ENCODE measurements around the gene OSER1.

Gene OSER1

DNA sequence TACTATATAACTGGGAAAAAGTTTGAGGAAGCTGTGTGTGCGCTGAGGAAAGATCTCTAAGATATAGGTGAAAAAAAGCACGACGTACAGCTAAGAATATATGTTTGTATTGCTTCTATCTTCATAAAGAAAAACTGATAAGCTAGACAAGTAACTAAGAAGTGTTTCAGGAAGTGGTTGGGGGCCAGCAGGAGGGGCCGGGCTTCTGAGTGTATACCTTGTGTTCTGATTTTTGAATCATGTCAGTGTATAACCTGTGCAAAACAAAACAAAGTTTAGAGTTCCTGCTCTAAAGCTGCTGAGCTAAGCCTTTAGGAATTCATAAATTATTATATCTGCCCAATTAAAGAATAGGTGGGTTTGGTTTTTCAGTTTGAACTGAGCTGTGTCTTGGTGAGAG is 7.9 kb upstream of the OSER1 start:
- Mint-ChIP-seq H3K36me3 (ENCODE audit: low read depth) (no peaks in the 10 kb centered on the region), H3K9me3 (no peaks in the 10 kb centered on the region), H3K4me3 (peak overlapping the region; percentile 66), H3K27ac (no peak overlapping the region), H3K27me3 (no peaks in the 10 kb centered on the region), H3K4me1 (peaks cover 45% of the 10 kb centered on the region)
- ATAC-seq (peak; percentile 29), DNase-seq (no peak)

DNA sequence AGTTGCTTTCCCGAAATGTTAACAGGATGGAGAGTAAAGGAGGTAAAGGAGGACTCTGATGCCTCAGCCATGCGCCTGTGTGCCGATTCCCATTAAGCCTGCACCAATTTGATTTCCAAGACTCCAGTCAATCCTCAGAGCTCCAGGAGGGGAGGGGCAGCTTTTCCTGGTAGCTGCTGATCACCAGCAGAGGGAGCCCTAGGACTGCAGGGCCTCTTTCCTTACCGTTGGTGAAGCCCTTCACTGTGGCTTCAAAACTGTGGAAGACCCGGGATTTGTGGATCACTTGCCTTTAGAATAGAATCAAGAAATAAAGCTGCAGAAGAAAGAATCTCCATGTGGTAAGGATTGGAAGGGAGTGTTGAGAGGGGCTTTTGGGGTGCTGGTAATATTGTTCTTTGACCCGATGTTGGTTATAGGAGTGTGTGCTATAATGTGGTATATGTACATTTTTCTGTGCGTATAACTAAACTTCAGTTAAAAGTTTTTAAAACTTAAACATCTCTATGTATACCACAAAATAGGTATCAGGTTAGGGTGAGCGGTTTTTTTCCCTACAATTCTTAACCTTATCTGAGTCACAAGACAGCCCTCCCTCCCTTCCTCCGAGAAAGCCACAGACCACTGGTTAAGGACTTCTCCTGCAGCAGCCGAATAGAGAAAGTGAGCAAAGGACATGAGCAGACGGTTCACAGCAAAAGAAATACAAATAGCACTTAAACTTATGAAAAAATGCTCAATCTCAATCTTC is 6.9 kb upstream of the OSER1 start:
- Mint-ChIP-seq H3K9me3 (no peaks in the 10 kb centered on the region), H3K27ac (peak overlapping the region; percentile 60), H3K4me3 (peak overlapping the region; percentile 66), H3K4me1 (peaks cover 50% of the 10 kb centered on the region), H3K36me3 (ENCODE audit: low read depth) (no peaks in the 10 kb centered on the region), H3K27me3 (no peaks in the 10 kb centered on the region)
- DNase-seq (peak; percentile 71), ATAC-seq (peak; percentile 78)

DNA sequence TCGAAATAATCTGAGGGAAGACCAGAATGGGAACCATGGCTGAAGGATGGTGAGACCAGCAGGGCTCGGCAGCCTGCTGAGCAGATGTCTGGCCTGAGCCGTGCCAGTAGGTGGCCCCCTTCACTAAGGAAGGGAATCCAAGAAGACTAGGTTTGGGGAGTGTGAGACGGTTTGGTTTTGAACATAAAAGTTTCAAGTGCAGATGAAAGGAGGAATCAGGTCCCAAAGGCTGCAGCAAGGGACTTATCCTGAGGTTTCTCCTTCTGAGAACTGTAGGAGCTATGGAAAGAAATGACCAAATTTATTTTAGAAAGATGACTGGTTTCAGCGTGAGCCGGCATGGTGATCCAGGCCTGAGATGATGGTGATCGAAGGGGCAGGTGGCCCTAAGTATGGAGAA is 4.6 kb upstream of the OSER1 start:
- no peak overlapping the region for H3K4me3 Mint-ChIP-seq
- no peaks in the 10 kb centered on the region for H3K9me3 Mint-ChIP-seq
- peaks cover 63% of the 10 kb centered on the region for H3K4me1 Mint-ChIP-seq
- H3K27ac Mint-ChIP-seq: no peak overlapping the region
- no peaks in the 10 kb centered on the region for H3K36me3 Mint-ChIP-seq (ENCODE audit: low read depth)
- DNase-seq (peak; percentile 76), ATAC-seq (no peak)
- H3K27me3 Mint-ChIP-seq: peaks cover 2% of the 10 kb centered on the region

DNA sequence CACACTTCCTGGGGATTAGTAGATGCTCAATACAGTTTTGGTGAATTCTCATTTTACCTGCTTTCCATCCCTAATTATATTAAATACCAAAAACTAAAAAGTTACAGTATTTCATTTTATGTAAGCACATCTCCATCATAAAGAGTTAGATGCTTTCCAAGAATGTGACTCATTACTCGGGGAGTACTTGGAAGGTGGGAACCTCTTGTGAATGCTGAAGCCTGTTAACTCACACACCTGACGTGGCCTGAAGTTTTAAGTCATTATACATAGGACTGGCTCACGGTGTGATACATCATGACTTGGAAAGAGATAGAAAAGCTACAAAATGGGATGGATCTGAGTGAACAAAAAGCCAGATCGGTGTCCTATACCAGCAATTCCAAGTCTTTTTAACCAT is 2.2 kb upstream of the OSER1 start:
- H3K36me3 Mint-ChIP-seq (ENCODE audit: low read depth): no peaks in the 10 kb centered on the region
- no peaks in the 10 kb centered on the region for H3K9me3 Mint-ChIP-seq
- no peak for DNase-seq
- ATAC-seq: no peak
- peaks cover 60% of the 10 kb centered on the region for H3K4me1 Mint-ChIP-seq
- H3K27ac Mint-ChIP-seq: no peak overlapping the region
- H3K27me3 Mint-ChIP-seq: peaks cover 2% of the 10 kb centered on the region
- no peak overlapping the region for H3K4me3 Mint-ChIP-seq

DNA sequence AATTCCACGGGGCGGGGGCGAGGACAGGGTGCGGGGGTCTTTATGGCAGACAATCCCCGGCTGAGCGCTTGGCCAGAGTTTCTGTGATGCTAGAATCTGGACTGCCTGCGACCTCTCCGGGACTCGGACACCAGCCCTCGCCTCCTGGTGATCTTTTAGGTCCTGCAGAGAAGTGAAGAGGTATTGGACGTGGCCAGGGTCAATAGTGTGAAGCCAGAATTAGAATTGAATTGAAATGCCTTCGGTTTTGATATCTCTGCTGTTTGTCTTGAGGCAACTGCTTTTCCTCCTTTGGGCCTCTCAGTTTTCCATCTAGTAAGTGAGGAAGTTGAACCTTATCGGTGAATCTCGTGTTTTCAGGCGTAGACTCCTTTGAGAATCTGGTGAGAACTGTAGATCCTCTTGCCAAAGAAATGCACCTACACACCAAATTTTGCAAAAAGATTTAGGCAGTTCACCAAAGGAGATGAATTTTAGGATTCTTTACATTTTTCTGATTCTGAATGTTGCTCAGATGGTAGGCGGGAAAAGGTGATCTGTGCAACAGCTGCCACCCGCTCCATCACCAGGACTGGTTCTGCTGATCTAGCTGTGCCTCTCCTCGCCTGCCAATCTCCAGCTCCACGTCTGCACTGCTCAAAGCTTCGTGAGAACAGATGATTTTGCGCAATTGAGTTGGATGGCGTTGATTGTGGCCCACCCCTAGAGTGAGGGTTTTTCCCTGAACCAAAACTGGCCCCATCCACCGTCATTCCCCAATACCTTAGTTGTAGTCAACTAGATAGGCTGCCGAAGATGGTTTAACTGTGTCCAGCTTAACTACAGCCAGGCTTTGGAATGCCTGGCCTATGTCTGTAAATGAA is 837 bp upstream of the OSER1 start:
- Mint-ChIP-seq H3K9me3 (no peaks in the 10 kb centered on the region), H3K4me3 (peak overlapping the region; percentile 94), H3K4me1 (peaks cover 60% of the 10 kb centered on the region), H3K27ac (peak overlapping the region; percentile 94), H3K36me3 (ENCODE audit: low read depth) (peaks cover 1% of the 10 kb centered on the region), H3K27me3 (peaks cover 2% of the 10 kb centered on the region)
- DNase-seq (no peak), ATAC-seq (no peak)

DNA sequence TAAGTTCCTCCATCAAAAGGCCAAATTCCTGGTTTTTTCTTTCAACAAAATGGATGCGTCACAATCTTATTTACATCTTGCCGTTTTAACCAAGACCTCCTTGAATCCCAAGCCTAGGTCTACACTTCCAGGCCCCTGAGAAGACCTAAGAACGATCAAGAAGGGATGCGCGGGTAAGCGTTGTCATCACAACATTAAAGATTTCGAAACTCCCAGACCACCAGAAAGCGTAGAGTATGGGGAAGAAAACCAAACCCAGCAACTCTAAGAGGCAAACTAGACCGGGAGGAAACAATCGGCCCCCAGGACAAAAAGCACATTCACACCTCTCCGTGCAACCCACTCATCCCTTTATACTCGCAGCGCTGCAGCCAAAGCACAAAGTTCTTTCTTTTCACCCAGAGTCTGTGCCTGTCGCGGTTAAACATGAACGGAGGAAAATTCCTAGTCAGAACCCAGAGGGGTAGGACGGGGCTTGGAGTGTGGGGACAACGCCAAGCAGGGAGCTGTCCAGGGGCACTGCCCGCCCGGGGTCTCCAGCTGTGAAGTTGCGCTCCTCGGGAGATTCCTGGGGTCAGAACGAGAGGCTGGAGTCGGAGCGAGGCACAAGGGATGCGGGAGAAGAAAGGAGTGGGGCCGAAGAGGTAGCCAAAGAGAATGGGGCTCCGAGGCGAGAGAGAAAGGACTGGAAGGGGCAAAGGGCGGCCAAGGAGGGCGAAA is 725 bp downstream of the OSER1 start:
- H3K36me3 Mint-ChIP-seq (ENCODE audit: low read depth): peaks cover 11% of the 10 kb centered on the region
- peaks cover 59% of the 10 kb centered on the region for H3K4me1 Mint-ChIP-seq
- H3K9me3 Mint-ChIP-seq: no peaks in the 10 kb centered on the region
- H3K27ac Mint-ChIP-seq: peak overlapping the region; percentile 94
- DNase-seq (peak; percentile 20), ATAC-seq (no peak)
- H3K27me3 Mint-ChIP-seq: peaks cover 2% of the 10 kb centered on the region
- H3K4me3 Mint-ChIP-seq: peak overlapping the region; percentile 94

DNA sequence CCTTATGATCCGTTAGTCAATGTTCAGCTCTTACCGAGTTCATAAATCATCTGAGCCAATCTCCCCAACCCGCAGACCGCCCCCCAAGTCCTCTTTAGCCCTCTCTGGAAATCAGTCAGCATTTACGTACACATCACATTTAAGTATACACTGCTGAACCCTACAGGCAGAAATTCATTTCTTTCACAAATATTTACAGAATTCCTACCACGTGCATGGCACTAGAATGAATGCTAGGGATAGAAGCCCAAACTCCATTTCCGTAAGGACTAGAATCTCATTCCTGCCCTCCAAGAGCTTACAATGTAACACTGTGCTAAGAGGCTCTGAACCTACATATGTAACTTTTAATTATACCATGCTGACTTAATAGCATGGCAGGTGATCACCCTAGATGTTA is 1.8 kb downstream of the OSER1 start:
- Mint-ChIP-seq H3K27me3 (peaks cover 2% of the 10 kb centered on the region), H3K9me3 (no peaks in the 10 kb centered on the region), H3K4me1 (peaks cover 64% of the 10 kb centered on the region), H3K27ac (peak overlapping the region; percentile 94), H3K36me3 (ENCODE audit: low read depth) (peaks cover 12% of the 10 kb centered on the region), H3K4me3 (peak overlapping the region; percentile 94)
- DNase-seq (no peak), ATAC-seq (no peak)

DNA sequence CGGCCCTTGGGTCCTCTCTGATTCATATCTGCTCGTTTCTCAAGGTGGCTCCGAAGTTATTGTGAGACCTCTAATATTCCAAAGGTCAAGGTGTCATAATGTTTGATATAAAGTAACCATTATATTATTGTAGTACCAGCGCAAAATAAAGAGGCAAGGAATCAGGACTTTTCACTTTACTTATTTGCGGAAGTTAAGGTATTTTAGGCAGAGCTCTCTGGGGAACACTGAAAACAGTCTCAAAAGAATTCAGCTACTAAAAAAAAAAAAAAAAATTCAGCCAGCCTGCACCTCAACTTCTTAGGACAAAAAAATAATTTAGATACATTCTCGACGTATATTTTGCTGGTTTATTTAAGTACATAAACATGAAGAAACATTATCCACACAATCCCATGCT is 2.4 kb downstream of the OSER1 start:
- no peak for DNase-seq
- Mint-ChIP-seq H3K36me3 (ENCODE audit: low read depth) (peaks cover 12% of the 10 kb centered on the region), H3K4me1 (peaks cover 64% of the 10 kb centered on the region), H3K27ac (peak overlapping the region; percentile 50), H3K4me3 (peak overlapping the region; percentile 94), H3K9me3 (no peaks in the 10 kb centered on the region), H3K27me3 (peaks cover 2% of the 10 kb centered on the region)
- no peak for ATAC-seq

DNA sequence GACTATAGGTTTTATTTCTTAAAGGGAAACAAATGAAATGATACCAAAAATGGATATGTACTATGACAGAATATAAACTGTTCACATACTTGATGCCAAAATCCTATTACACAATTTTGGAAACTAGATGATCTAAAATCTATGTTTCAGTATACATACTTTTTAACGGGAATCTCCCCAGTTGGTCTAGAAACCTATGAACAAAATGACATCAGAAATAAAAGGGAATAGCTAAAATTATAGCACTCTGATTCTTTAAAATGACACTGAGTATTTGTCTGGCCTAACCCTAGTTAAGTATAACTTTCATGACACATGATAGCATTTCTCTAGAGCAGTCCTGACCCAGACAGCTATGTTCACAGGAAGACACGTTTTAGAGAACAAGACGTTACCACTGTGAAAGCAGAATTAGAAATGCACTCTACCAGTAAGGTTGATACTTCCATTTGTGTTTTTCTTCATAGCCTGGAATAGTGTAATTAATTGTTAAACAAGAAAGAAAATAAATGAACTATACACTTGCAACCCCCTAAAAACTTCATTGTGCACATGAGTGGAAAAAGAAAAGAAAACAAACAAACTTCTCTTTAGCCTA is 3.3 kb downstream of the OSER1 start:
- DNase-seq: no peak
- Mint-ChIP-seq H3K4me1 (peaks cover 57% of the 10 kb centered on the region), H3K27ac (peak overlapping the region; percentile 32), H3K4me3 (no peak overlapping the region), H3K27me3 (peaks cover 2% of the 10 kb centered on the region), H3K9me3 (no peaks in the 10 kb centered on the region), H3K36me3 (ENCODE audit: low read depth) (peaks cover 18% of the 10 kb centered on the region)
- ATAC-seq: no peak

DNA sequence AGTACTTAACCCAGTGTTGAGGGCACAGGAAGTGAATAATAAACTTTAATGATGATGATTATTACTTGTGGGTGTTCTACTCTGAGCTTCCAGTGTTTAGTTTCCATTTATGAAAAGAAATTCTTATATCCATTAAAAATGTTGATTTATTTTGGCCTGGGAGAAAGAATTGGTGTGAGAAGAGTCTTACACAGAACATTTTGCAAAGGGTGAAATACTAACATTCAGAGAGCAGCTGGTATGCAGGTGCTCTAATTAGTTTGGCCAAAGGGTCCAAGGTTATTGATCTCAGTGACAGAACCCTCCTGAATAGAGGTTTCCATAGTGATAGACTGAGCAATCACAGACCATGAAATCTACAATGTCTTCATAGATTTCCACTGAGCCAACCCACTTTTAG is 4.4 kb downstream of the OSER1 start:
- no peak for ATAC-seq
- H3K36me3 Mint-ChIP-seq (ENCODE audit: low read depth): peaks cover 26% of the 10 kb centered on the region
- H3K4me3 Mint-ChIP-seq: no peak overlapping the region
- peaks cover 46% of the 10 kb centered on the region for H3K4me1 Mint-ChIP-seq
- H3K9me3 Mint-ChIP-seq: no peaks in the 10 kb centered on the region
- H3K27ac Mint-ChIP-seq: no peak overlapping the region
- DNase-seq: no peak
- H3K27me3 Mint-ChIP-seq: peaks cover 2% of the 10 kb centered on the region

DNA sequence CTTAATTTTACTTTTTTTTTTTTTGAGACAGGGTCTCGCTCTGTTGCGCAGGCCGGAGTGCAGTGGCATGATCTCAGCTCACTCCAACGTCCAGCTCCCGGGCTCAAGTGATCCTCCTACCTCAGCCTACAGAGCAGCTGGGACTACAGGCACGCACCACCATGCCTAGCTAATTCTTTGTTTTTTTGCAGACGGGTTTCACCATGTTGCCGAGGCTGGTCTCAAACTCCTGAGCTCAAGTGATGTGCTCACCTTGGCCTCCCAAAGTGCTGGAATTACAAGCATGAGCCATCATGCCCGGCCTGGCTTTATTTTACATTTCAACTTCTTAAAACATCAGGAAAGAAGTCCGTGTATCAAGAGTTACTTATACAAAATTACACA is 5.7 kb downstream of the OSER1 start:
- ATAC-seq (no peak), DNase-seq (no peak)
- peaks cover 36% of the 10 kb centered on the region for H3K36me3 Mint-ChIP-seq (ENCODE audit: low read depth)
- H3K4me1 Mint-ChIP-seq: peaks cover 43% of the 10 kb centered on the region
- H3K4me3 Mint-ChIP-seq: no peak overlapping the region
- no peaks in the 10 kb centered on the region for H3K9me3 Mint-ChIP-seq
- no peak overlapping the region for H3K27ac Mint-ChIP-seq
- H3K27me3 Mint-ChIP-seq: no peaks in the 10 kb centered on the region

DNA sequence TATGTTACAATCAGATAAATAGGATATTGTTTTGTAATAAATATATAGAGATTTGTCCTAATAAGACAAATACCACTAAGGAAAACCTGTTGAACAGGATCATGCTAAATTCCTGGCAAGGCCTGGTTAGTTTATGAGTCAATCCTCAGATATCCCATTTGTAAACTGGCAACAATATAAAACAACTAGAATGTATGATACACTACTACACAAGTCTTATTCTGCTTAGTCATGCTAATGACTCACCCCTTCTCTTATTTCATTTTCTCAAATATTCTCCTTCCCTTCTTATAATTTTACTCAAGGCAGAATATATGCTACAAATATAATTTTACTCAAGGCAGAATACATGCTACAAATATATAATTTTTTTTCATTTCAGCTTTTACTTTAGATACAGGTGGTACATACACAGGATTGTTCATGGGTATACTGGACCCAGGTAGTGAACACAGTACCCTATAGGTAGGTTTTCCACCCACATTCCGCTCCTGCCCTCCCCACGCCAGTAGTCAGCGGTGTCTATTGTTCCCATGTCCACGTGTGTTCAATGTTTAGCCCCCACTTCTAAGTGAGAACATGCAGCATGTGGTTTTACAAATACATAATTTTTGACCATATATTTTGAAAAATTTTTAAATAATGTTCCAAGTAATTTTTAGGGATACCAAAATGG is 6.3 kb downstream of the OSER1 start:
- Mint-ChIP-seq H3K9me3 (no peaks in the 10 kb centered on the region), H3K36me3 (ENCODE audit: low read depth) (peaks cover 40% of the 10 kb centered on the region), H3K27me3 (no peaks in the 10 kb centered on the region), H3K4me1 (peaks cover 43% of the 10 kb centered on the region), H3K27ac (no peak overlapping the region), H3K4me3 (no peak overlapping the region)
- no peak for DNase-seq
- no peak for ATAC-seq

DNA sequence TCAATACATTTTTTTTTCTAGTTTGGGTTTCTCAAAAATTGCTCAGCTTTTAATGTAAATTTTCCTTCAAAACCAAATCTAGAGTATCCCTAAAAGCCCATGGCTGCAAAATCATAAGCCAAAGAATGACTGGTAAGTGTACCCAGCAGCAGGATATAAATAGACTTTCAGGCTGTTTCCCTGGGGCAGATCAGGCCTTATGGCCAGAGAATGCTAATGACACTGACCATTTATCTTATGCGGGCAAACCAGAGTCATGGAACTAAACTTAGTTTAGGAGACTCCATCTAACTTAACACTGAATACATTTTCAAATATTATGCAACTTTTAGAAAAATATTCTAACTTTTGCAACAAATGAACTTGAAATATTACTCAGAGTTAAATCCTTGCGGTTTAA is 7.4 kb downstream of the OSER1 start:
- DNase-seq: no peak
- Mint-ChIP-seq H3K4me1 (peaks cover 39% of the 10 kb centered on the region), H3K27ac (no peak overlapping the region), H3K9me3 (no peaks in the 10 kb centered on the region), H3K36me3 (ENCODE audit: low read depth) (peaks cover 43% of the 10 kb centered on the region), H3K27me3 (no peaks in the 10 kb centered on the region), H3K4me3 (no peak overlapping the region)
- no peak for ATAC-seq

DNA sequence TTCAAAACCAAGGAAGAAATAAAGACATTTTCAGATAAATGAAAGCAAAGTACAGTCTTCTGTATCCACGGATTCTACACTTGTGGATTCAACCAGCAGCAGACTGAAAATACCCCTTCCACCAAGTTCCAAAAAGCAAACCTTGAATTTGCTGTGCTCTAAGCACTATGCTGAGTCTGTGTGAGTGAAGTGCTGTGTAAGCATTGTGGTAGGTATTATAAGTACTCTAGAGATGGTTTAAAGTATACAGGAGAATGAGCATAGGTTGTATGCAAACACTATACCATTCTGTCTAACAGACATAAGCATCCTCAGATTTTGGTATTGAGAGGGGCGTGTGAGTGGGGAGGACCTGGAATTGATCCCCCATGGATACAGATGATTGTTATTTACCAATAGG is 9.6 kb downstream of the OSER1 start:
- DNase-seq: no peak
- Mint-ChIP-seq H3K9me3 (no peaks in the 10 kb centered on the region), H3K36me3 (ENCODE audit: low read depth) (peaks cover 46% of the 10 kb centered on the region), H3K27me3 (no peaks in the 10 kb centered on the region), H3K4me3 (no peak overlapping the region), H3K4me1 (peaks cover 22% of the 10 kb centered on the region), H3K27ac (no peak overlapping the region)
- ATAC-seq: no peak
